ENCODE measurements around the gene TTLL12.

- no peak for TF ChIP-seq EZH2phosphoT487 (IDR thresholded peaks at IDR 0.05; ENCODE audit: low read length)
- TF ChIP-seq, protein P1, sequence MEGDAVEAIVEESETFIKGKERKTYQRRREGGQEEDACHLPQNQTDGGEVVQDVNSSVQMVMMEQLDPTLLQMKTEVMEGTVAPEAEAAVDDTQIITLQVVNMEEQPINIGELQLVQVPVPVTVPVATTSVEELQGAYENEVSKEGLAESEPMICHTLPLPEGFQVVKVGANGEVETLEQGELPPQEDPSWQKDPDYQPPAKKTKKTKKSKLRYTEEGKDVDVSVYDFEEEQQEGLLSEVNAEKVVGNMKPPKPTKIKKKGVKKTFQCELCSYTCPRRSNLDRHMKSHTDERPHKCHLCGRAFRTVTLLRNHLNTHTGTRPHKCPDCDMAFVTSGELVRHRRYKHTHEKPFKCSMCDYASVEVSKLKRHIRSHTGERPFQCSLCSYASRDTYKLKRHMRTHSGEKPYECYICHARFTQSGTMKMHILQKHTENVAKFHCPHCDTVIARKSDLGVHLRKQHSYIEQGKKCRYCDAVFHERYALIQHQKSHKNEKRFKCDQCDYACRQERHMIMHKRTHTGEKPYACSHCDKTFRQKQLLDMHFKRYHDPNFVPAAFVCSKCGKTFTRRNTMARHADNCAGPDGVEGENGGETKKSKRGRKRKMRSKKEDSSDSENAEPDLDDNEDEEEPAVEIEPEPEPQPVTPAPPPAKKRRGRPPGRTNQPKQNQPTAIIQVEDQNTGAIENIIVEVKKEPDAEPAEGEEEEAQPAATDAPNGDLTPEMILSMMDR (IDR thresholded peaks at IDR 0.05; ENCODE audit: low read length) = no peak
Observed at GRCh38 chr22:43128928-43129424, 58.0 kb downstream of the TTLL12 start.
